ENCODE results near the gene OXT.
"Not testable (repeated sequence)": the region's sequence is repeated elsewhere in the genome, so short reads cannot be mapped to it uniquely, and the experiment has no call there.

OXT gene
- total RNA-seq, result 0 to 0.31 reads per million in 2 donors

DNA sequence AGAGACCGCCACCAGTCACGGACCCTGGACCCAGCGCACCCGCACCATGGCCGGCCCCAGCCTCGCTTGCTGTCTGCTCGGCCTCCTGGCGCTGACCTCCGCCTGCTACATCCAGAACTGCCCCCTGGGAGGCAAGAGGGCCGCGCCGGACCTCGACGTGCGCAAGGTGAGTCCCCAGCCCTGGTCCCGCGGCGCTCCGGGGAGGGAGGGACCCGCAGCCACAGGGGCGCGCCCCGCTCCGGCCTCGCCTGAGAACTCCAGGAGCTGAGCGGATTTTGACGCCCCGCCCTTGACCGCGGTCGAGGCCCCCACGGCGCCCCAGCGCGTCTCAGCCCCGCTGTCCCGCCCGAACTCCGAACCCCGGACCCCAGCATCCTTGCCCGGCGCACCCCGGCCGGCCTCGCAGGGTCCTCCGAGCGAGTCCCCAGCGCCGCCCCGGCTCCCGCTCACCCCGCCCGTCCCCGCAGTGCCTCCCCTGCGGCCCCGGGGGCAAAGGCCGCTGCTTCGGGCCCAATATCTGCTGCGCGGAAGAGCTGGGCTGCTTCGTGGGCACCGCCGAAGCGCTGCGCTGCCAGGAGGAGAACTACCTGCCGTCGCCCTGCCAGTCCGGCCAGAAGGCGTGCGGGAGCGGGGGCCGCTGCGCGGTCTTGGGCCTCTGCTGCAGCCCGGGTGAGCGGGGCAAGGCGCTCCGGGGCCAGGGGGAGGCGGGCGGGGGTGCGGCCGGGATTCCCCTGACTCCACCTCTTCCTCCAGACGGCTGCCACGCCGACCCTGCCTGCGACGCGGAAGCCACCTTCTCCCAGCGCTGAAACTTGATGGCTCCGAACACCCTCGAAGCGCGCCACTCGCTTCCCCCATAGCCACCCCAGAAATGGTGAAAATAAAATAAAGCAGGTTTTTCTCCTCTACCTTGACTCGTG, at the start of gene OXT:
Gene OXT, plus strand, starts transcription at position 11 of the 920 bp plus-strand sequence. Its CDS starts 36 bp downstream, at position 47.
- peak; percentile 50 to 84 (median 59) for DNase-seq

DNA sequence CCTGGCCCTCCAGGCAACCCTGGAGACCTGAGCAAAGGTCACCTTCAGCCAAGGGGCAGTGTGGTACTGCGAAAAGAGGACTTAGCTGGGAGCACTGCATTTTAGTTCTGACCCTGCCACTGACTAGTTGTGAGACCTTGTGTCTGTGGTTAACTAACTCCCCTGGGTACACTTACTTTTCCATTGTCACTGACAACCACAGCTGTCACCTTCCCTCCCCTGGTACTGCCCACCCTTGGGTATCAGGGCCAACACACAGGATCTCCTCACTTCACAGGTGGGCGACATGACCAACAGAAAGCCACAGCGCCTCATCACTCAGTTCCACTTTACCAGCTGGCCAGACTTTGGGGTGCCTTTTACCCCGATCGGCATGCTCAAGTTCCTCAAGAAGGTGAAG, 49.6 kb upstream of the OXT start:
- no peak for DNase-seq

DNA sequence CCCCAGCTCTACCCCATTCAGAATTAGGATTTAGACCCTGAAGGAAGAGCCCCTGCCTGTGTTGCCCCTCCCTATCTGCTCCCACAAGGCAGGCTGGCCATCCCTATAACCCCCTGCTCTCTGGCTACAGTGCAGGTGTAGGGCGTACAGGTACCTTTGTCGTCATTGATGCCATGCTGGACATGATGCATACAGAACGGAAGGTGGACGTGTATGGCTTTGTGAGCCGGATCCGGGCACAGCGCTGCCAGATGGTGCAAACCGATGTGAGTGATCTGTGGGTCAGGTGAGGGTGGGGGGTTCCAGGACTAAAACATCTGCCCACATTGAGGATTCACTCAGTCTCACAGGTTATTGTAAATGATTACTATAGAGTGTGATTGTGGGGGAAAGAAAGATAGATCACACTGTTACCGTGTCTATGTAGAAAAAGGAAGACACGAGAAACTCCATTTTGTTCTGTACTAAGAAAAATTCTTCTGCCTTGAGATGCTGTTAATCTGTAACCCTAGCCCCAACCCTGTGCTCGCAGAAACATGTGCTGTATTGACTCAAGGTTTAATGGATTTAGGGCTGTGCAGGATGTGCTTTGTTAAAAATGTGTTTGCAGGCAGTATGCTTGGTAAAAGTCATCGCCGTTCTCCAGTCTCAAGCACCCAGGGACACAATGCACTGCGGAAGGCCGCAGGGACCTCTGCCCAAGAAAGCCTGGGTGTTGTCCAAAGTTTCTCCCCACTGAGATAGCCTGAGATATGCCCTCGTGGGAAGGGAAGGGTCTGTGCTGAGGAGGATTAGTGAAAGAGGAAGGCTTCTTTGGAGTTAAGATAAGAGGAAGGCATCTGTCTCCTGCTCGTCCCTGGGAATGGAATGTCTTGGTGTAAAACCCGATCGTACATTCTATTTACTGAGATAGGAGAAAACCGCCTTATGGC, 48.6 kb upstream of the OXT start:
- DNase-seq, result not testable (repeated sequence)

DNA sequence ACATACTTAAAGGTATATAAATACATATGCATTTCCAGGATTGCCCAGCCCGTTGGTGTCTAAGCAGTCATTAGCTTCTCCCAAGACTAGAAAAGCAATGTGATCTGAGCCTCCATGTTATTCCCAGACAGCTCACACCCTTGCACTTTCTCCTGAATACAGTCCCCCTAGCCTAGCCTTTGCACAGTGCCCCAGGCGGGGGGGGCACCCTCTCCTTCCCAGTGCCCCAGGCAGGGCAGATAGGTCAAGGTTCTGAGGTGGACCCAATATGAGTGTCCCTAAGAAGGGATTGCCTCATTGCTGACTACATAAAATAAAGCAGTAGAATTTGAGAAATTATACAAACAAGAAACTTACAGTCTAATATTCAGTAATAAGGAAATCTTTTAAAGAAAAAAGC, 43.4 kb upstream of the OXT start:
- DNase-seq, result no peak

DNA sequence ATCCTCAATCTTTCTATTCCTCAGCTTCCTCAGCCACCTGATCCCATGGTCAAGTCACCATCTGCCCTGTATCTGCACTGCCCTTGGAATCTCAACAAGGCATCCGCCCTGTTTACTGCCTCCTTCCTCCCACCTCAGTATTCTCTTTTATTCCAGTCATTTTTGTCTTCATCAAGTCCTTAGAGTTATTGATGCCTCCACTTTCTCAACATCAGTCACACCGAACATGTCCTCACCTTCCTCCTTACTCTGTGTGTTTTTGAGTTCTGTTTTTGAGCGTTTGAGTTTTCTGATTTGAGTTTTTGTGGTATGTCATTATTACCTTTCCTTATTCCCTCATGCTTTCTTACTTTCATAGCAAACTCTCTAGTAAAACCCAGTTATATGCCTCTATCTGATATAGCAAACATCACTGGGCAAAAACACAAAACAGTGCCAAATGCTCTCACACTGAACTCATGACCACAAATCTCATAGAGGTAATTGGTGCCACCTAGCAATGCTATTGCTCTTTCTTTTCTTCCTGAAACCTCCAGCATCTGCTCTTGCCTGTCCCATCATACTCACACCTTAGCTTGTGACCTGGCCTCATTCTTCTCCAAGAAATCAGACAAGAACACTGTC, 39.8 kb upstream of the OXT start:
- peak in 1 of 5 experiments; percentile 75 for DNase-seq

DNA sequence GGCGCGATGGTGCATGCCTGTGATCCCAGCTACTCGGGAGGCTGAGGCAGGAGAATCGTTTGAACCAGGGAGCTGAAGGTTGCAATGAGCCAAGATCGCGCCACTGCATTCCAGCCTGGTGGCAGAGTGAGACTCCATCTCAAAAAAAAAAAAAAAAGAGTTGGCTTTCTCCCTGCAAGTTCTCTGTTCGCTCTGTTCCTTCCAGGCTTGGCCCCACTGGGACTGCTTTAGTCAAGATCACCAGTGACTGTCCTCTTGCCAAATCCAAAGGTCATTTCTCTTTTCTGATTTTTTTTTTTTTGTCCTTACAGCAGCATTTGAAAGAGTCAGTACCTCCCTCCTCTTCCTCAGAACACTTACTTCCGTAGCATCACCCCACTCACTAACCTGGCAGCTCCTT, 38.8 kb upstream of the OXT start:
- no peak for DNase-seq

DNA sequence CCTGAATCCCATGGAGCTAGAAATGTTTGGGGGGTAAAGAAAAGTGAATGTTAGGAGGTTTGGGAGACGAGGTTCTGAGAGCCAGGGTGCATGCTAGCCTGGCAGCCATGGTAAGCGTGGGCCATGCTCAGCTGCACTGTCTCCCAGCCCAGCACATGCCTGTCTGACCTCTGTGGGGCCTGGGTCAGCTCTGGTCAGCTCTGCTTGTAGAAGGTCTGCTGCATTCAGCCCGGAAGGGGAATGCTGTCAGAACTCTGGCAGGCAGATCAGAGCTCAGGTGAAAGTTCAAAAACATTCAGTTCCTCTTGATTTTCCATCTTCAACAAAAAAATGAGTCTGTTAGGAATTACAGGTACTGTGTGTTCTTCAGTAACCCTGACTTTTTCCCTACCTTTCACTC, 33.8 kb upstream of the OXT start:
- DNase-seq, result no peak

DNA sequence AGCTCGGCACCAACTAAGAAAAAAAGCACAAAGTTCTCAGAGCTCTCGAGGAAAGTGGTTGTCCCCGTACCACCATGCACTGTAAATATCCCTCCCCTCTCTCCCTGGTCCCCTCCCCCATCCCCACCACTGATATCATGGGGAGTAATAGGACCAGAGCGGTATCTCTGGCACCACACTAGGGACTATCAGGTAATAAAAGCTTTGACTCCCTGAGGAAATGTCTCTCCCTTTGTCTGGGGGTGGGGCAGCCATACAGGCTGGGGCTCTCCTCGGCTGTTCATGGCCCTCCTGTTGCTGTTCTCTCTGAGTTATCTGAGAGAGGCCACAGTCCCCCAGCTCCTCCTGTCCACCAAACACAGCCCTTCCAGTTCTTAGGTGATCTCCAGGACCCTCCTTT, 33.0 kb upstream of the OXT start:
- no peak for DNase-seq

DNA sequence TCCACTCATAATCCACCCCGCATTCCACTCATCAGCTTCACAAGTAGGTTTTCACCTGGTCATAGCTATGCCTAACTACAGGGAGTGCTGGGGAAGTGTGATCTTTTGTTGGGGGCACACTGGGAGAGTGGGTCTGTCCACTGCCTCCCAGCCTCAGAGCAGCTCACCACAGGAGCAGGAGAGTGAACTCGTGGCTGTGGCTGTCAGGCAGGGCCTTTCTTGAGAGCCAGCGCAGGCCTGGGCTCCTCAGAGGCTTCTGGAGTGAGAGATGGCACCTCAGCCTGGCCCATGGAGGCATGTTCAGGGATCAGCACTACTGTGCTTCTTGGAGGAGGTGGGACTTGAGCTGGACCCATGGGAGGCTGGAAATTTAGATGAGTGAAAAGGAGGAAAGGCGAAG, 32.0 kb upstream of the OXT start:
- DNase-seq, result no peak

DNA sequence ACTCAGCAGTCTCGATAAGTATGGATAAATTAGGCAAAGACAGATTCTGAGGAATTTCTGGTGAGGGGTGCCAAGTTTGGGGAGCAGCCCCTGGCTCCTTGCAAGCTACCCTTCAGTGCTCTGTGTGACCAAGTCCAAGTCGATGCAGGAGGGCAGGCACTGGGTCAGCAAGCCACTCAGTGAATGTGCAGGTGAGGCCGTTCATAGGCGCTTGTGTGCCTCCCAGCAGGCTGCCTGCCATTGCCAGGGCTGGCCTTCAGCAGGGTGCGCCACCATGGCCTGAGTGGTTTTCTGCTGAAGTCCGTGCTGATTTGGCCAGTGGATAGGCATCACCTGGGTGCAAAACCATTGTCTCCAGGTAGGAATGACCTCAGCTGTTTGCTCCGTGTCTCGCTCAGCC, 31.3 kb upstream of the OXT start:
- no peak for DNase-seq

DNA sequence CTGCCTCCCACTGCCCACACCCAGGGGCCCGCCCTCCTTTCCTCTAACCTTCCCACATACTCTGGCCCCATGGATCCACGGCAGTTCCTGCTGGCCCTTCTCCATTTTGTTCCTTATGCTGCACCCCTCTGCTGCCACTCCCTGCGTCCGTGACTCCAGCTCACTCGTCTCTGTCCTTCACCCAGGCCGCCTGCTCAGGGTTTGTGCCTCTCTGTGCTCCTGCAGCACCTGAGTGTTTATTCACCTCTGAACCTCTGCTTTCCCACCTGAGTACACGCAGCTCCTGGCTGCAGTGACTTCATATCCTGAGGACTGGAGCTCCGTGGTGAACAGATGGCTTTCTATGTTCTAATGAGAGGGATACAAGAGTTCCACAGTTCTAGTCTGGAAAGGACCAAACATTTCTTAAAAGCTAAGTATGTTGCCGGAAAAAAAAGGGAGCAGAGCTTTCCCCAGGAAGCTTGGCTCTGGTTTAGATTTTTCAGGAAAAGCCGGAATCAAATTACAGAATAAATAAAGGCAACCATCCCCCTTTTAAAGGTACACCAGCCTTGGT, 29.5 kb upstream of the OXT start:
- DNase-seq, result no peak

DNA sequence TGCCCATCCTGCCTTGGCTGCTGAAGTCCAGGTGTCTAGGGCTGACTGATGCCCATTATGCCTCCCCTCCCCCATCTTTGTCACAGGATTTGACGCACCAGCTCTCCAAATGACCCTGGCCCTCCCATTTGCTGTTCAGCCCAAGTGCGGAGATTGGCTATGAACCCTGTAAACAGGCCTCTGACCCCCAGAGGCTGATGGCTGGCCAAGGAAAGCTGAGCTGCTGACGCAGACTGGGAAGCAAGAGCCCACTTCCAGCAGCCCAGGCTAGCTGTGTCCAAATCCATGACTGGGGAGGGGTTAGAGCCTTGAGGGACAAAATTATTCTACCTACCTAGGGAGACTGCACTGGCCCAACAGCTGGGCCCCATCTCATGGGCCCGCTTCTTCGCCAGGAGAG, 28.8 kb upstream of the OXT start:
- DNase-seq, result no peak

DNA sequence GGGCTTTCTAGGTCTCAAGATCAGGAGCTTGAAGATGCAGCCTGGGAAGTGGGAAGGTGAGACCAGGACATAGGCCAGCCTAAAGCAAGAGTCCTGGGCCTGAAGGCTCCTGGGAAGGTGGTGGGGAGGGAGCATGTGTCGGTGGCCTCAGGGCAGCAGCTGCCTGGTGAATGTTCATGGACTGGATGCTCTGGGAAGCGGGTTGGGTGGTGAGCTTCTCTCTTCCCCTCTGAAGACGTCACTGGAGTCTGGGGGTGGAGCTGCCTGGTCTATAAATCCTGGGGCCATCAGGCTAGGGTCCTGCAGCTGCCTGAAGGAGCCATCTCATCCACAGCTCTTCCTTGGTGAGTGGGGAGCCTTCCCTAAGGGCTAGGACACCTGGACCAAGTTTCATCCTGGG, 28.1 kb upstream of the OXT start, which contains the start of gene GNRH2:
Gene GNRH2, plus strand, starts transcription at position 301 of the 400 bp plus-strand sequence. CDS start 793 bp downstream, outside the sequence.
- no peak for DNase-seq

DNA sequence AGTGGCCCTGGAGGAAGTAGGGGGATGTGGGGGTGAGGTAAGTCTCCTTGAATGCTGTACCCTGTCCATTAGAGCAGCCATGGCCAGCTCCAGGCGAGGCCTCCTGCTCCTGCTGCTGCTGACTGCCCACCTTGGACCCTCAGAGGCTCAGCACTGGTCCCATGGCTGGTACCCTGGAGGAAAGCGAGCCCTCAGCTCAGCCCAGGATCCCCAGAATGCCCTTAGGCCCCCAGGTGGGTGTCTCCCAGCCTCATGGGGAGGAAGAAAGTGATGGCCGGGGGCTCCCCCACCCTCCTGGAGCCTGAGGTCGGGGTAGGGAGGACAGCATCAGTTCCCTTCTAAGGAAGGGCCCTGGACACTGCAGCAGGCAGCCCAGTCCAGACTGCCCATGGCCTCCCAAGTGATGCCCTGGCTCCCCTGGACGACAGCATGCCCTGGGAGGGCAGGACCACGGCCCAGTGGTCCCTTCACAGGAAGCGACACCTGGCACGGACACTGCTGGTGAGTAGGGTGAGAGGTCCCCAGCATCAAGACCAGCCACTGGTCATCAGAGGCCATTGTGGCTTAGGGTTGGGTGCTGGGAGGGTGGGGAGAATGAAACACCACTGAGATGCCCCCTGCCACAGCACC, 27.0 kb upstream of the OXT start:
- no peak for DNase-seq

DNA sequence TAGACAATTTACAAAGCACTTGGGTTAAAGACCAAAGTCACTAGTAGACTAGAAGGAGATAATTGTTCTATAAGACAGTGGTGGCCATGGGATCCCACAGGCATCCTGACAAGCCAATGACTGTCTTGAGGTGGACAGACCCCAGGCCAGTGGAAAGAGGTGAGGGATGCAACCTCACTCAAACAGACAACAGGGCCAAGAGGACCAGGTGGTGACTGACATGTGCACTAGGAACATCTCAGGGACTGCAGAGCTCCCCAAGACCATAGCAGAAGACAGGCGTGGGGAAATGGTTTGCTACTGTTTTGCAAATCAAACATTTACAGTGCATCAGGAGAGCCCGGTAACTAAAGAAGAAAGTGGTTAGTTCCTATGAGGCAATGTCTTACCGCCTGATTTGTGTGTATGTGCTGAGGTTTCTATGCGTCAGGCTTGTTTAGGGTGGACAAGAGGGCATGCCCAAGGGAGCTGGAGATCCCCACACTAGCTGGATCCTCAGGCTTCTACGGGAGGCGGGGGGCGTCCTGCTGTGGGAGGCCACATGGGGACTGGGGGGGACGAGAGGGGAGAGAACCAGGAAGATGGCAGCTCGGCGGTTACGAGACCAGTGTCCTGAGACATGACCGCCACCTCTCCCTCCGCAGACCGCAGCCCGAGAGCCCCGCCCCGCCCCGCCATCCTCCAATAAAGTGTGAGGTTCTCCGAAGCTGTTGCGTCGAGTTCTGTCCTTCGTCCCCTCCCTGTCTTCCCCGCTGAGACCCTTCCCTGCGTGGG, 26.2 kb upstream of the OXT start:
- peak; percentile 10 to 81 (median 31) for DNase-seq

DNA sequence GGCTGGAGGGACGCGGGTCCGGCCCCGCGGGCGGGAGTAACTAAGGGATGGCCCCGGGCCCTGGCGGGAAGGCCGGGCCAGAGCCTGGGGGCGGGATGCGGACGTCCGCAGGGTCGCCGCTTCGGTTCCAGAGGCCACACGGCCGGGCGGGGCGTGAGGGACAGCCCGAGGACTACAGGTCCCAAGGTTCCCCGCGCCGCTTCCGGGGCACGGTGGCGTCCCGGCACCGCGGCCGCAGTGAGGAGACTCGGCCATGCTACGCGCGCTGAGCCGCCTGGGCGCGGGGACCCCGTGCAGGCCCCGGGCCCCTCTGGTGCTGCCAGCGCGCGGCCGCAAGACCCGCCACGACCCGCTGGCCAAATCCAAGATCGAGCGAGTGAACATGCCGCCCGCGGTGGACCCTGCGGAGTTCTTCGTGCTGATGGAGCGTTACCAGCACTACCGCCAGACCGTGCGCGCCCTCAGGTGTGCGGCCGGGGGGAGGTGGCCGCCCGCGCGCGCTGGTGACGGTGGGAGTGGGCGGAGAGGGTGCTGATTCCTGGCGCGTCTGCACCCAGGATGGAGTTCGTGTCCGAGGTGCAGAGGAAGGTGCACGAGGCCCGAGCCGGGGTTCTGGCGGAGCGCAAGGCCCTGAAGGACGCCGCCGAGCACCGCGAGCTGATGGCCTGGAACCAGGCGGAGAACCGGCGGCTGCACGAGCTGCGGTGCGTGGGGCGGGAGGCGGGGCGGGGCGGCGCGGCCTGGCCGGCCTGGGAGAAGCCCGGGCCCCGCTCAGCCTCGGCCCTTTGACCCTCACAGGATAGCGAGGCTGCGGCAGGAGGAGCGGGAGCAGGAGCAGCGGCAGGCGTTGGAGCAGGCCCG, 25.4 kb upstream of the OXT start, which contains the start of gene MRPS26:
Gene MRPS26, plus strand, starts transcription at position 237 of the 861 bp plus-strand sequence. Its CDS starts 17 bp downstream, at position 254.
- DNase-seq, result peak; percentile 52 to 91 (median 65)

DNA sequence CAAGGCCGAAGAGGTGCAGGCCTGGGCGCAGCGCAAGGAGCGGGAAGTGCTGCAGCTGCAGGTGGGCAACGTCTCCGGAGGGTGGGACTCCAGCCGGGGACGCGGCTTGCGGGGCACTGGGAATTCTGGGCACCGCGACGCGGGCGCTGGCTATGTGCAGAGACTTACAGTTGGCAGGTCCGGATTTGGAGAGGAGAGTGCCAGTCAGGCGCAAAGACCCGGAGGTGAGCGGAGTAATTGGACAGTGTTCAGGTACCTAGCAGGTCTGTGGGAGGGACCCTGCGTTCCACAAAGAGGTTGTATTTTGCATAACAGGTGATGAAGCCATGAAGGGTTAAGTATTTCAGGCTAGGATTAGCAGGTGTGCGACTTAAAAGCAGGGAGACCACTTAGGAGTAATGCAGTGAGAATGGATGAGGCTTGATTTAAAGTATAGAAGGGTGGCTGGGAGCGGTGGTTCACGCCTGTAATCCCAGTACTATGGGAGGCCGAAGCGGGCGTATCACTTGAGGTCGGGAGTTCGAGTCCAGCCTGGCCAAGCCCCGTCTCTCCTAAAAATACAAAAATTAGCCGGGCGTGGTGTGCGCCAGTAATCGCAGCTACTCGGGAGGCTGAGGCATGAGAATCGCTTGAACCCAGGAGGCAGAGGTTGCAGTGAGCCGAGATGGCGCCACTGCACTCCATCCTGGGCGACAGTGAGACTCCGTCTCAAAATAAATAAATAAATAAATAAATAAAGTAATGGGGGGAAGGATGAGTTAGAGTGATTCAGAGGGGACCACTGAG, 24.6 kb upstream of the OXT start:
- DNase-seq, result peak in 1 of 5 experiments; percentile 52

DNA sequence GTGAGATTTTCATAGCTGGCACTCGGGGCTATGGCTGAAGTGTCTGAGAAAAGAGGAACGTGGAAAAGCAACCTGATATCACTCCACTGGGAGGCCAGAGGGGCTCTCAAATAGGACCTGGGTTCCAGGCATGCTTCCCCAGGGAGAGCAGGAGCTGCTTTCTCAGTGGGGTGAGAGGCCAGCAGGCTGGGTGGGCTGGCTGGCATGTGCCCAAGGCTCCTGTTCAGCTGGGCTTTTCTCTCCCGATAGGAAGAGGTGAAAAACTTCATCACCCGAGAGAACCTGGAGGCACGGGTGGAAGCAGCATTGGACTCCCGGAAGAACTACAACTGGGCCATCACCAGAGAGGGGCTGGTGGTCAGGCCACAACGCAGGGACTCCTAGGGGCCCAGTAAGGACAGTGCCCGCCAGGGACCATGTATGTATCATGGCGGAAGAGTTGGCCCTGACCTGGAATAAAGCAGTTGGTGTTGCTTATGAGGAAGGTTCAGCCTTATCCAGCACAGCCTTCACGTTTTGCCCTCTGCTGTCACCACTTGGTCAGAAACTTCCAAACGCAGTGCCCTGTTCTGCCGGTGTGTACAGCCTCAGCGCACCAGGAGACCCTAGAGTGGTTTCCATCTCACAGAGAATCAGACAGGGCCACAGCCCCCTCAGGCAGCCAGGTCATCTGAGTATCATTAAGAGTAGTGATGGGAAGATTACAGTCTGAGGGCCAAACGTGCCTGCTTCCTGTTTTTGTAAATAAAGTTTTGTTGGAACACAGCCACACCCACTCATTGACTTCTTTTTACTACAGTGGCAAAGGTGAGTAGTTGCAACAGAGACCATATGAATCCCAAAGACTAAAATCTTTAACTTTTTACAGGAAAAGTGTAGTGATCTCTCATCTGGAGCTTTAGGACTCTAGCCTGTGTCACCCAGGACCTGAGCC, 23.7 kb upstream of the OXT start:
- DNase-seq, result no peak

Data from T-helper 2 cell (primary cell).